IMR-90 (cell line): ENCODE data around the gene PCED1B. TPM values are rescaled to one million over a fixed set of nuclear protein-coding genes. Genes with fewer than 3 reads are reported as not detected.

ENCODE experiments used
- ATAC-seq: fragments of 200-7000 bp; cut with Tn5 transposase; 2 replicates; pipeline ENCODE4 v1.9.1; 2020; ENCODE audit warnings: low read depth, mild to moderate bottlenecking, moderate library complexity
- BruUV-seq: library from RNA; stranded (reverse); fragments of 400-500 nt; replicated peaks from 2 replicates; lab custom pipeline; 2021; lab: Mats Ljungman, UMichigan
- CTCF ChIA-PET: fragments of 300-600 bp; formaldehyde crosslinking; extraction: SDS; loops from one replicate; lab custom pipeline; 2021; ENCODE audit warnings: antibody characterized with exemption; lab: Yijun Ruan, JAX
- POLR2A ChIA-PET: fragments of 300-600 bp; sonication (Branson Sonifier 250); formaldehyde crosslinking; loops from one replicate; lab custom pipeline; 2022; ENCODE audit warnings: antibody characterized with exemption; ENCODE audit not compliant: unreplicated experiment; lab: Charles Lee
- DNase-seq: peaks from one replicate; pipeline ENCODE4 v3.0.0; 2013
- H2AFZ ChIP-seq: replicated peaks from 2 replicates; pipeline ENCODE3; 2013; ENCODE audit warnings: low read length, mild to moderate bottlenecking; ENCODE audit not compliant: poor library complexity
- H2AK5ac ChIP-seq: 2 replicates; pipeline ENCODE4 v1.6.1; 2013; ENCODE audit warnings: low read depth, low read length, inconsistent platforms
- H2AK9ac ChIP-seq: replicated peaks from 2 replicates; pipeline ENCODE3; 2013; ENCODE audit warnings: mild to moderate bottlenecking, low read depth, low read length, moderate library complexity; ENCODE audit not compliant: poor library complexity
- H2BK120ac ChIP-seq: 2 replicates; pipeline ENCODE4 v1.6.1; 2013; ENCODE audit warnings: low read depth, low read length, inconsistent platforms
- H2BK15ac ChIP-seq: 3 replicates; pipeline ENCODE4 v1.6.1; 2013; ENCODE audit warnings: low read depth, low read length, inconsistent platforms
- H2BK20ac ChIP-seq: 2 replicates; pipeline ENCODE4 v1.6.1; 2013; ENCODE audit warnings: low read depth, mild to moderate bottlenecking, inconsistent platforms, low read length, moderate library complexity
- H2BK5ac ChIP-seq: 2 replicates; pipeline ENCODE4 v1.6.1; 2013; ENCODE audit warnings: mild to moderate bottlenecking, low read depth, low read length, inconsistent platforms; ENCODE audit not compliant: poor library complexity, severe bottlenecking
- H3K14ac ChIP-seq: replicated peaks from 2 replicates; pipeline ENCODE4 v1.6.1; 2013; ENCODE audit warnings: low read depth, low read length, inconsistent platforms
- H3K18ac ChIP-seq: 2 replicates; pipeline ENCODE4 v1.6.1; 2013; ENCODE audit warnings: low read depth, low read length, control low read depth
- H3K23ac ChIP-seq: 2 replicates; pipeline ENCODE4 v1.6.1; 2013; ENCODE audit warnings: low read depth, low read length, inconsistent platforms
- H3K27ac ChIP-seq: 2 replicates; pipeline ENCODE4 v1.5.1; 2013; ENCODE audit warnings: mild to moderate bottlenecking, control low read depth, low read length; ENCODE audit not compliant: insufficient read depth
- H3K27me3 ChIP-seq: 2 replicates; pipeline ENCODE4 v1.6.1; 2013; ENCODE audit warnings: low read length; ENCODE audit not compliant: control insufficient read depth, insufficient read depth
- H3K36me3 ChIP-seq: 2 replicates; pipeline ENCODE4 v1.6.1; 2013; ENCODE audit warnings: low read length, mixed read lengths; ENCODE audit not compliant: control insufficient read depth, insufficient read depth
- H3K4ac ChIP-seq: 2 replicates; pipeline ENCODE4 v1.6.1; 2013; ENCODE audit warnings: low read depth, low read length, inconsistent platforms
- H3K4me1 ChIP-seq: 2 replicates; pipeline ENCODE4 v1.6.1; 2013; ENCODE audit warnings: low read length, mixed read lengths; ENCODE audit not compliant: control insufficient read depth, insufficient read depth
- H3K4me2 ChIP-seq: 2 replicates; pipeline ENCODE4 v1.6.1; 2013; ENCODE audit warnings: low read depth, mild to moderate bottlenecking, control low read depth, low read length, moderate library complexity
- H3K4me3 ChIP-seq: 2 replicates; pipeline ENCODE4 v1.5.1; 2013; ENCODE audit warnings: low read depth, mild to moderate bottlenecking, control low read depth, low read length, moderate library complexity; ENCODE audit not compliant: insufficient read depth
- H3K56ac ChIP-seq: 2 replicates; pipeline ENCODE4 v1.6.1; 2013; ENCODE audit warnings: low read length, inconsistent platforms; ENCODE audit not compliant: insufficient read depth; ENCODE audit errors: extremely low read depth
- H3K79me1 ChIP-seq, 2 experiments: 2 replicates each; pipeline ENCODE4 v1.6.1; 2013; ENCODE audit warnings: low read length in 2 of 2, inconsistent platforms in 1 of 2, low read depth in 1 of 2
- H3K9ac ChIP-seq: 2 replicates; pipeline ENCODE4 v1.6.1; 2013; ENCODE audit warnings: low read depth, low read length, control low read depth
- H3K9me1 ChIP-seq: 2 replicates; pipeline ENCODE4 v1.6.1; 2013; ENCODE audit warnings: low read length, inconsistent platforms; ENCODE audit not compliant: insufficient read depth
- H3K9me3 ChIP-seq: 2 replicates; pipeline ENCODE4 v1.6.1; 2013; ENCODE audit warnings: low read length; ENCODE audit not compliant: control insufficient read depth, insufficient read depth
- H4K20me1 ChIP-seq: 2 replicates; pipeline ENCODE4 v1.6.1; 2013; ENCODE audit warnings: low read length, inconsistent platforms; ENCODE audit not compliant: insufficient read depth
- H4K5ac ChIP-seq: 2 replicates; pipeline ENCODE4 v1.6.1; 2013; ENCODE audit warnings: mild to moderate bottlenecking, low read depth, low read length, control low read depth
- H4K8ac ChIP-seq, 2 experiments: 2 replicates each; pipeline ENCODE4 v1.6.1; 2013; ENCODE audit warnings: low read depth in 2 of 2, low read length in 2 of 2, control low read depth in 1 of 2, inconsistent platforms in 1 of 2
- H4K91ac ChIP-seq: 2 replicates; pipeline ENCODE4 v1.6.1; 2013; ENCODE audit warnings: low read depth, low read length, inconsistent platforms; ENCODE audit not compliant: insufficient read depth
- CTCF ChIP-seq: conservative IDR thresholded peaks from 2 replicates; pipeline ENCODE4 v1.5.1; 2012; ENCODE audit warnings: mild to moderate bottlenecking, low read depth, low read length, improper control_type of control experiment
- FOS ChIP-seq: fragments of 150-350 bp; IDR thresholded peaks from 2 replicates; pipeline ENCODE4 v1.6.1; 2016; ENCODE audit warnings: low read depth, low read length
- MAFK ChIP-seq: IDR thresholded peaks from 2 replicates; pipeline ENCODE4 v1.6.1; 2012; ENCODE audit warnings: low read depth, low read length, improper control_type of control experiment
- WGBS, 2 experiments: methylation state at CpG; one replicate each; pipeline versions ENCODE4 v1.1.5 to v1.1.7; 2013; ENCODE audit warnings: missing lambda C conversion rate in 2 of 2; ENCODE audit not compliant: insufficient read length in 1 of 2; ENCODE audit errors: extremely low coverage in 2 of 2; 5-methylcytosine and 5-hydroxymethylcytosine counted together
- dilution Hi-C: fragments of 300-500 bp; cut with HindIII; formaldehyde crosslinking; loops from one replicate; pipeline ENCODE4 v1.14.3; 2018; ENCODE audit warnings: low sequenced_read_pairs; ENCODE audit not compliant: unreplicated experiment
- in situ Hi-C: fragments of 300-500 bp; cut with MboI; formaldehyde crosslinking; loops from 3 replicates; pipeline ENCODE4 v1.14.3; 2019; ENCODE audit warnings: low sequenced_read_pairs, inconsistent platforms, mixed read lengths
- intact Hi-C: fragments of 100-400 bp; cut with micrococcal nuclease; formaldehyde crosslinking; loops from 2 replicates; pipeline ENCODE4 v1.10.0; 2022
- polyA plus RNA-seq, 3 experiments: library from polyadenylated mRNA; depleted of rRNA; stranded (reverse); fragments of >200 nt; gene quantifications; 2 replicates each; pipeline ENCODE4 v1.2.3, GENCODE V29; 2012; ENCODE audit warnings: low replicate concordance in 1 of 3
- total RNA-seq: library from RNA; depleted of rRNA; stranded (reverse); fragments of >200 nt; gene quantifications from 2 replicates; pipeline ENCODE4 v1.2.3, GENCODE V29; 2012

The PCED1B gene
- total and polyA plus RNA-seq, 2 of the 4 experiments (the other 2 are of a cell fraction), result 0.36 to 2.6 TPM

DNA sequence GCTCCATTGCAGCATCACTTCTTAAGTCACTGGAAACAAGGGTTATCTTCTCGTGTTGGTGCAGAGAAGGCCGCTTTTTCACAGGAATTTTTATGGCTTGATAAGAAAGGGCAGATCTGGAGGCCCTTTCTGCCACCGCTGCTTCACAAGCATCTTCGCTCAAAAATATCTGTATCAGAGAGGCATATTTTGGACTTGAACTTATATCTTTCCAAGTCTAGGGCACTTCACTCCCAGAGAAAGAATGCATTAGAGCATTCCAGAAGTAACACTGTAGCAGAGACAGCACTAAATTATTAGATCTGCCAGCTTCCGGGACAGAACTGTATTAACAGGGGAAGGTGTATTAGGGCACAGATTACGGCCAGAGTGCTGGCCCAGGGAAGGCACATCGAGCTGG lies 152.0 kb downstream of the PCED1B start:
- intact Hi-C loops, result no loop called here
- H3K23ac ChIP-seq, result peak overlapping the region; percentile 43; the same call in 1 of the 2 replicates
- H3K9me3 ChIP-seq, result no peaks in the 10 kb centered on the region
- in situ Hi-C loops, result no loop called here
- no peak overlapping the region for H4K5ac ChIP-seq
- H3K36me3 ChIP-seq, result no peaks in the 10 kb centered on the region
- H2AK9ac ChIP-seq, result no peak overlapping the region
- 0 out of 2 replicates have a peak overlapping the region, but pooled peaks have one; percentile 8 for H2BK20ac ChIP-seq
- no peak overlapping the region for H3K56ac ChIP-seq
- H2BK15ac ChIP-seq, result no peak overlapping the region; the same call in 2 of the 3 replicates
- 0 out of 2 replicates have a peak overlapping the region, but pooled peaks have one; percentile 3 for H4K91ac ChIP-seq
- no peak overlapping the region for H3K9ac ChIP-seq
- no peak overlapping the region for H3K4me2 ChIP-seq
- ATAC-seq (peak; percentile 69), DNase-seq (peak; percentile 12)
- peak overlapping the region; percentile 81 for H2AFZ ChIP-seq
- BruUV-seq, result no TSS peak
- 43% methylated on average over 3 of the region's 7 CpGs; no CpG with 5 or more reads in 1 of the 2 experiments for WGBS, 2 experiments
- no peak overlapping the region for H3K18ac ChIP-seq
- no peak overlapping the region for H3K4me3 ChIP-seq
- dilution Hi-C loops, result no loop called here
- ChIA-PET POLR2A (no interaction called here), CTCF (no interaction called here)
- H3K79me1 ChIP-seq, result no peaks in the 10 kb centered on the region
- peak overlapping the region in 1 of 2 experiments; percentile 43; a peak in 1 of 4 replicates for H4K8ac ChIP-seq
- H3K4ac ChIP-seq, result peak overlapping the region; percentile 29; the same call in 1 of the 2 replicates
- no peaks in the 10 kb centered on the region for H3K27me3 ChIP-seq
- no peak overlapping the region for H2BK120ac ChIP-seq
- peaks cover 4% of the 10 kb centered on the region for H3K4me1 ChIP-seq
- no peaks in the 10 kb centered on the region for H3K9me1 ChIP-seq
- peak overlapping the region; percentile 33; the same call in 1 of the 2 replicates for H3K14ac ChIP-seq
- H2AK5ac ChIP-seq, result no peak overlapping the region
- no peak overlapping the region for H3K27ac ChIP-seq
- TF ChIP-seq FOS (no peak), CTCF (no peak), MAFK (no peak)
- H4K20me1 ChIP-seq, result no peaks in the 10 kb centered on the region
- no peak overlapping the region for H2BK5ac ChIP-seq
